Hepatocyte (in vitro differentiated cells): Measurements from ENCODE around the gene CAP2.
"Not testable (repeated sequence)": the region's sequence is repeated elsewhere in the genome, so short reads cannot be mapped to it uniquely, and the experiment has no call there.

ENCODE experiments used
- EZH2 ChIP-seq: fragments of 200-600 bp; sonication (generic); IDR thresholded peaks from 2 replicates; pipeline ENCODE4 v1.6.1; 2016; ENCODE audit warnings: antibody characterized with exemption, mild to moderate bottlenecking, borderline replicate concordance
- TF ChIP-seq, protein P1 (sequence below): fragments of 200-600 bp; sonication (generic); IDR thresholded peaks from 2 replicates; pipeline ENCODE4 v1.5.1; 2016; ENCODE audit warnings: antibody characterized with exemption, mild to moderate bottlenecking; ENCODE audit not compliant: poor library complexity

DNA sequence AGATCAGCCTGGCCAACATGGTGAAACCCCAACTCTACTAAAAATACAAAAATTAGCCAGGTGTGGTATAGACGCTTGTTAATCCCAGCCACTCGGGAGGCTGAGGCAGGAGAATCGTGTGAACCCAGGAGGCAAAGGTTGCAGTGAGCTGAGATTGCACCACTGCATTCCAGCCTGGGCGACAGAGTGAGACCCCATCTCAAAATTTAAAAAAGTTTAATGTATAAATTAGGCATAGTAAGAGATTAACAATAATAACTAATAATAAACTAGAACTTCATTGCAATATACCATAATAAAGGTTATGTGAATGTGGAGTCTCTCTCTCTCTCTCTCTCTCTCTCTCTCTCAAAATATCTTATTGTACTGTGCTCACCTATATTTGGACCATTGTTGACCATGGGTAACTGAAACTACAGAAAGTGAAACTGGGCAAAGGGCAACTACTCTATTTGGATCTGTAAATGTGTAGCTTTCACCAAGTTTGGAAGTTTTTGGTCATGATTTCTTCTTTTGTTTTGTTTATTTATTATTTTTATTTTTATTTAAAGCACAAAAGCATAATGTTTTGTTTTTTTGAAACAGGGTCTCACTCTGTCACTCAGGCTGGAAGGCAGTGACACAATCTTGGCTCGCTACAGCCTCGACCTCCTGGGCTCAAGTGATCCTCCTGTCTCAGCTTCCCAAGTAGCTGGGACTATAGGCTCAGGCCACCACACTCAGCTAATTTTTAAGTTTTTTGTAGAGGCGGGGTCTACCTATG lies 12.0 kb downstream of the CAP2 start:
- TF ChIP-seq, protein P1, sequence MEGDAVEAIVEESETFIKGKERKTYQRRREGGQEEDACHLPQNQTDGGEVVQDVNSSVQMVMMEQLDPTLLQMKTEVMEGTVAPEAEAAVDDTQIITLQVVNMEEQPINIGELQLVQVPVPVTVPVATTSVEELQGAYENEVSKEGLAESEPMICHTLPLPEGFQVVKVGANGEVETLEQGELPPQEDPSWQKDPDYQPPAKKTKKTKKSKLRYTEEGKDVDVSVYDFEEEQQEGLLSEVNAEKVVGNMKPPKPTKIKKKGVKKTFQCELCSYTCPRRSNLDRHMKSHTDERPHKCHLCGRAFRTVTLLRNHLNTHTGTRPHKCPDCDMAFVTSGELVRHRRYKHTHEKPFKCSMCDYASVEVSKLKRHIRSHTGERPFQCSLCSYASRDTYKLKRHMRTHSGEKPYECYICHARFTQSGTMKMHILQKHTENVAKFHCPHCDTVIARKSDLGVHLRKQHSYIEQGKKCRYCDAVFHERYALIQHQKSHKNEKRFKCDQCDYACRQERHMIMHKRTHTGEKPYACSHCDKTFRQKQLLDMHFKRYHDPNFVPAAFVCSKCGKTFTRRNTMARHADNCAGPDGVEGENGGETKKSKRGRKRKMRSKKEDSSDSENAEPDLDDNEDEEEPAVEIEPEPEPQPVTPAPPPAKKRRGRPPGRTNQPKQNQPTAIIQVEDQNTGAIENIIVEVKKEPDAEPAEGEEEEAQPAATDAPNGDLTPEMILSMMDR: not testable (repeated sequence)
- TF ChIP-seq EZH2: not testable (repeated sequence)
